HL-60 (cell line): ENCODE results near the gene VPS18.

Source experiments
- GABPA ChIP-seq: IDR thresholded peaks from 2 replicates; pipeline ENCODE4 v1.6.1; 2012; ENCODE audit warnings: low read depth
- POLR2AphosphoS5 ChIP-seq: IDR thresholded peaks from 2 replicates; pipeline ENCODE4 v1.6.1; 2012; ENCODE audit warnings: low read depth
- REST ChIP-seq: IDR thresholded peaks from 2 replicates; pipeline ENCODE4 v1.6.1; 2012; ENCODE audit warnings: low read depth; ENCODE audit not compliant: insufficient replicate concordance
- SPI1 ChIP-seq: IDR thresholded peaks from 2 replicates; pipeline ENCODE4 v1.6.1; 2012; ENCODE audit warnings: low read depth, mild to moderate bottlenecking, borderline replicate concordance
- TF ChIP-seq, protein P1 (sequence below): IDR thresholded peaks from one replicate; pipeline ENCODE4 v1.5.1; 2011; ENCODE audit warnings: low read length, control low read depth, inconsistent platforms; ENCODE audit not compliant: insufficient read depth

GRCh38 chr15:40929660-40930429, 35.6 kb downstream of the VPS18 start:
- TF ChIP-seq, protein P1, sequence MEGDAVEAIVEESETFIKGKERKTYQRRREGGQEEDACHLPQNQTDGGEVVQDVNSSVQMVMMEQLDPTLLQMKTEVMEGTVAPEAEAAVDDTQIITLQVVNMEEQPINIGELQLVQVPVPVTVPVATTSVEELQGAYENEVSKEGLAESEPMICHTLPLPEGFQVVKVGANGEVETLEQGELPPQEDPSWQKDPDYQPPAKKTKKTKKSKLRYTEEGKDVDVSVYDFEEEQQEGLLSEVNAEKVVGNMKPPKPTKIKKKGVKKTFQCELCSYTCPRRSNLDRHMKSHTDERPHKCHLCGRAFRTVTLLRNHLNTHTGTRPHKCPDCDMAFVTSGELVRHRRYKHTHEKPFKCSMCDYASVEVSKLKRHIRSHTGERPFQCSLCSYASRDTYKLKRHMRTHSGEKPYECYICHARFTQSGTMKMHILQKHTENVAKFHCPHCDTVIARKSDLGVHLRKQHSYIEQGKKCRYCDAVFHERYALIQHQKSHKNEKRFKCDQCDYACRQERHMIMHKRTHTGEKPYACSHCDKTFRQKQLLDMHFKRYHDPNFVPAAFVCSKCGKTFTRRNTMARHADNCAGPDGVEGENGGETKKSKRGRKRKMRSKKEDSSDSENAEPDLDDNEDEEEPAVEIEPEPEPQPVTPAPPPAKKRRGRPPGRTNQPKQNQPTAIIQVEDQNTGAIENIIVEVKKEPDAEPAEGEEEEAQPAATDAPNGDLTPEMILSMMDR, result no peak
- no peak for TF ChIP-seq REST
- TF ChIP-seq POLR2AphosphoS5, result no peak
- no peak for TF ChIP-seq GABPA
- TF ChIP-seq SPI1, result no peak
